ENCODE measurements around the gene GOLT1A. TPM values are rescaled to one million over a fixed set of nuclear protein-coding genes. Genes with fewer than 3 reads are reported as not detected.

The GOLT1A gene
- total and polyA plus RNA-seq, 2 of the 8 experiments (the other 6 are each of a cell fraction or from before 2014, with no cell fraction given) = 7.5 to 8.5 TPM

GRCh38 chr1:204177133-204177532 lies 36.7 kb downstream of the GOLT1A start (continued):
- TF ChIP-seq, protein P1, sequence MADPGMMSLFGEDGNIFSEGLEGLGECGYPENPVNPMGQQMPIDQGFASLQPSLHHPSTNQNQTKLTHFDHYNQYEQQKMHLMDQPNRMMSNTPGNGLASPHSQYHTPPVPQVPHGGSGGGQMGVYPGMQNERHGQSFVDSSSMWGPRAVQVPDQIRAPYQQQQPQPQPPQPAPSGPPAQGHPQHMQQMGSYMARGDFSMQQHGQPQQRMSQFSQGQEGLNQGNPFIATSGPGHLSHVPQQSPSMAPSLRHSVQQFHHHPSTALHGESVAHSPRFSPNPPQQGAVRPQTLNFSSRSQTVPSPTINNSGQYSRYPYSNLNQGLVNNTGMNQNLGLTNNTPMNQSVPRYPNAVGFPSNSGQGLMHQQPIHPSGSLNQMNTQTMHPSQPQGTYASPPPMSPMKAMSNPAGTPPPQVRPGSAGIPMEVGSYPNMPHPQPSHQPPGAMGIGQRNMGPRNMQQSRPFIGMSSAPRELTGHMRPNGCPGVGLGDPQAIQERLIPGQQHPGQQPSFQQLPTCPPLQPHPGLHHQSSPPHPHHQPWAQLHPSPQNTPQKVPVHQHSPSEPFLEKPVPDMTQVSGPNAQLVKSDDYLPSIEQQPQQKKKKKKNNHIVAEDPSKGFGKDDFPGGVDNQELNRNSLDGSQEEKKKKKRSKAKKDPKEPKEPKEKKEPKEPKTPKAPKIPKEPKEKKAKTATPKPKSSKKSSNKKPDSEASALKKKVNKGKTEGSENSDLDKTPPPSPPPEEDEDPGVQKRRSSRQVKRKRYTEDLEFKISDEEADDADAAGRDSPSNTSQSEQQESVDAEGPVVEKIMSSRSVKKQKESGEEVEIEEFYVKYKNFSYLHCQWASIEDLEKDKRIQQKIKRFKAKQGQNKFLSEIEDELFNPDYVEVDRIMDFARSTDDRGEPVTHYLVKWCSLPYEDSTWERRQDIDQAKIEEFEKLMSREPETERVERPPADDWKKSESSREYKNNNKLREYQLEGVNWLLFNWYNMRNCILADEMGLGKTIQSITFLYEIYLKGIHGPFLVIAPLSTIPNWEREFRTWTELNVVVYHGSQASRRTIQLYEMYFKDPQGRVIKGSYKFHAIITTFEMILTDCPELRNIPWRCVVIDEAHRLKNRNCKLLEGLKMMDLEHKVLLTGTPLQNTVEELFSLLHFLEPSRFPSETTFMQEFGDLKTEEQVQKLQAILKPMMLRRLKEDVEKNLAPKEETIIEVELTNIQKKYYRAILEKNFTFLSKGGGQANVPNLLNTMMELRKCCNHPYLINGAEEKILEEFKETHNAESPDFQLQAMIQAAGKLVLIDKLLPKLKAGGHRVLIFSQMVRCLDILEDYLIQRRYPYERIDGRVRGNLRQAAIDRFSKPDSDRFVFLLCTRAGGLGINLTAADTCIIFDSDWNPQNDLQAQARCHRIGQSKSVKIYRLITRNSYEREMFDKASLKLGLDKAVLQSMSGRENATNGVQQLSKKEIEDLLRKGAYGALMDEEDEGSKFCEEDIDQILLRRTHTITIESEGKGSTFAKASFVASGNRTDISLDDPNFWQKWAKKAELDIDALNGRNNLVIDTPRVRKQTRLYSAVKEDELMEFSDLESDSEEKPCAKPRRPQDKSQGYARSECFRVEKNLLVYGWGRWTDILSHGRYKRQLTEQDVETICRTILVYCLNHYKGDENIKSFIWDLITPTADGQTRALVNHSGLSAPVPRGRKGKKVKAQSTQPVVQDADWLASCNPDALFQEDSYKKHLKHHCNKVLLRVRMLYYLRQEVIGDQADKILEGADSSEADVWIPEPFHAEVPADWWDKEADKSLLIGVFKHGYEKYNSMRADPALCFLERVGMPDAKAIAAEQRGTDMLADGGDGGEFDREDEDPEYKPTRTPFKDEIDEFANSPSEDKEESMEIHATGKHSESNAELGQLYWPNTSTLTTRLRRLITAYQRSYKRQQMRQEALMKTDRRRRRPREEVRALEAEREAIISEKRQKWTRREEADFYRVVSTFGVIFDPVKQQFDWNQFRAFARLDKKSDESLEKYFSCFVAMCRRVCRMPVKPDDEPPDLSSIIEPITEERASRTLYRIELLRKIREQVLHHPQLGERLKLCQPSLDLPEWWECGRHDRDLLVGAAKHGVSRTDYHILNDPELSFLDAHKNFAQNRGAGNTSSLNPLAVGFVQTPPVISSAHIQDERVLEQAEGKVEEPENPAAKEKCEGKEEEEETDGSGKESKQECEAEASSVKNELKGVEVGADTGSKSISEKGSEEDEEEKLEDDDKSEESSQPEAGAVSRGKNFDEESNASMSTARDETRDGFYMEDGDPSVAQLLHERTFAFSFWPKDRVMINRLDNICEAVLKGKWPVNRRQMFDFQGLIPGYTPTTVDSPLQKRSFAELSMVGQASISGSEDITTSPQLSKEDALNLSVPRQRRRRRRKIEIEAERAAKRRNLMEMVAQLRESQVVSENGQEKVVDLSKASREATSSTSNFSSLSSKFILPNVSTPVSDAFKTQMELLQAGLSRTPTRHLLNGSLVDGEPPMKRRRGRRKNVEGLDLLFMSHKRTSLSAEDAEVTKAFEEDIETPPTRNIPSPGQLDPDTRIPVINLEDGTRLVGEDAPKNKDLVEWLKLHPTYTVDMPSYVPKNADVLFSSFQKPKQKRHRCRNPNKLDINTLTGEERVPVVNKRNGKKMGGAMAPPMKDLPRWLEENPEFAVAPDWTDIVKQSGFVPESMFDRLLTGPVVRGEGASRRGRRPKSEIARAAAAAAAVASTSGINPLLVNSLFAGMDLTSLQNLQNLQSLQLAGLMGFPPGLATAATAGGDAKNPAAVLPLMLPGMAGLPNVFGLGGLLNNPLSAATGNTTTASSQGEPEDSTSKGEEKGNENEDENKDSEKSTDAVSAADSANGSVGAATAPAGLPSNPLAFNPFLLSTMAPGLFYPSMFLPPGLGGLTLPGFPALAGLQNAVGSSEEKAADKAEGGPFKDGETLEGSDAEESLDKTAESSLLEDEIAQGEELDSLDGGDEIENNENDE (IDR thresholded peaks at IDR 0.05; ENCODE audit: insufficient replicate concordance, low read length) = no peak
- TF ChIP-seq CHD2 (IDR thresholded peaks at IDR 0.05; ENCODE audit: low read length) (no peak), KDM5A (IDR thresholded peaks at IDR 0.05; ENCODE audit: low read length) (no peak), RAD21 (IDR thresholded peaks at IDR 0.05 in 1 of 2, conservative IDR thresholded peaks at IDR 0.05 in 1 of 2; ENCODE audit: low read depth in 2 of 2, low read length in 2 of 2) (no peak), RFX5 (IDR thresholded peaks at IDR 0.05; ENCODE audit: borderline replicate concordance, low read depth, low read length) (no peak), SAP30 (IDR thresholded peaks at IDR 0.05; ENCODE audit: insufficient read depth, insufficient replicate concordance, low read length) (no peak), EP300 (IDR thresholded peaks at IDR 0.05; ENCODE audit: borderline replicate concordance in 1 of 2, low read depth in 2 of 2, low read length in 2 of 2) (no peak), USF2 (IDR thresholded peaks at IDR 0.05; ENCODE audit: low read length) (no peak), JUN (IDR thresholded peaks at IDR 0.05; ENCODE audit: low read depth, low read length) (no peak)
